ENCODE results near the gene EGFL6. TPM values are rescaled to one million over a fixed set of nuclear protein-coding genes. Genes with fewer than 3 reads are reported as not detected.

Gene EGFL6
- total RNA-seq, 2 donors from 2014 or later, result not detected

DNA sequence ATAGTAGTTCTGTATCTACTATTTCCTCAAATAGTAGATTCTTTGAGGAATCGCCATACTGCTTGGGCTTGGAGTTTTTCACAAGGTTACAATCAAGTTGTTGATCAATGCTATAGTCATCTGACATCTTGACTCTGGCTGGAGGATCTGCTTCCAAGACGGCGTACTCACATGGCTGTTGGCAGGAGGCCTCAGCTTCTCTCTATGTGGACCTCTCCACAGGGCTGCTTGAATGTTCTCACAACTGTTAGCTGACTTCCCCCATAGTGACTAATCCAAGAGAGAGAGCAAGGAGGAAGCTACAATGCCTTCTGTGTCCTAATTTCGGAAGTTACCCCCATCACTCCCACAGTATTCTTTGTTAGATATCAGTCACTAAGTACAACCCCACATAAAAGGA is 10.3 kb downstream of the EGFL6 start:
- H3K4me1 ChIP-seq (ENCODE audit: control insufficient read depth, insufficient read depth, low read length), result no peaks in the 10 kb centered on the region
- no peaks in the 10 kb centered on the region for H3K27me3 ChIP-seq (ENCODE audit: control insufficient read depth, insufficient read depth, low read length, poor library complexity, severe bottlenecking)
- no peak overlapping the region for H3K27ac ChIP-seq (ENCODE audit: low read depth, low read length)
- no peaks in the 10 kb centered on the region for H3K27me3 Mint-ChIP-seq (ENCODE audit: insufficient read depth)
- H3K4me3 Mint-ChIP-seq, result no peak overlapping the region
- no peak for DNase-seq
- H3K9me3 Mint-ChIP-seq, result peaks cover 53% of the 10 kb centered on the region
- no peaks in the 10 kb centered on the region for H3K4me1 Mint-ChIP-seq
- 95 to 100% methylated on average over 1 to 4 of the region's 4 CpGs for WGBS, 2 experiments (ENCODE audit: insufficient coverage in 1 of 2, insufficient read length in 1 of 2)
- H3K9me3 ChIP-seq (ENCODE audit: control insufficient read depth, low read length), result no peaks in the 10 kb centered on the region
- H3K27ac Mint-ChIP-seq, result no peak overlapping the region
- H3K36me3 Mint-ChIP-seq (ENCODE audit: low read depth), result no peaks in the 10 kb centered on the region
- no peaks in the 10 kb centered on the region for H3K36me3 ChIP-seq (ENCODE audit: control insufficient read depth, insufficient read depth, low read length)
- TF ChIP-seq, protein P1, sequence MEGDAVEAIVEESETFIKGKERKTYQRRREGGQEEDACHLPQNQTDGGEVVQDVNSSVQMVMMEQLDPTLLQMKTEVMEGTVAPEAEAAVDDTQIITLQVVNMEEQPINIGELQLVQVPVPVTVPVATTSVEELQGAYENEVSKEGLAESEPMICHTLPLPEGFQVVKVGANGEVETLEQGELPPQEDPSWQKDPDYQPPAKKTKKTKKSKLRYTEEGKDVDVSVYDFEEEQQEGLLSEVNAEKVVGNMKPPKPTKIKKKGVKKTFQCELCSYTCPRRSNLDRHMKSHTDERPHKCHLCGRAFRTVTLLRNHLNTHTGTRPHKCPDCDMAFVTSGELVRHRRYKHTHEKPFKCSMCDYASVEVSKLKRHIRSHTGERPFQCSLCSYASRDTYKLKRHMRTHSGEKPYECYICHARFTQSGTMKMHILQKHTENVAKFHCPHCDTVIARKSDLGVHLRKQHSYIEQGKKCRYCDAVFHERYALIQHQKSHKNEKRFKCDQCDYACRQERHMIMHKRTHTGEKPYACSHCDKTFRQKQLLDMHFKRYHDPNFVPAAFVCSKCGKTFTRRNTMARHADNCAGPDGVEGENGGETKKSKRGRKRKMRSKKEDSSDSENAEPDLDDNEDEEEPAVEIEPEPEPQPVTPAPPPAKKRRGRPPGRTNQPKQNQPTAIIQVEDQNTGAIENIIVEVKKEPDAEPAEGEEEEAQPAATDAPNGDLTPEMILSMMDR (conservative IDR thresholded peaks at IDR 0.05), result no peak
- no peak overlapping the region for H3K4me3 ChIP-seq (ENCODE audit: low read length)
- no peak overlapping the region for H3K9ac ChIP-seq (ENCODE audit: extremely low read depth, low read length, poor library complexity, severe bottlenecking)

DNA sequence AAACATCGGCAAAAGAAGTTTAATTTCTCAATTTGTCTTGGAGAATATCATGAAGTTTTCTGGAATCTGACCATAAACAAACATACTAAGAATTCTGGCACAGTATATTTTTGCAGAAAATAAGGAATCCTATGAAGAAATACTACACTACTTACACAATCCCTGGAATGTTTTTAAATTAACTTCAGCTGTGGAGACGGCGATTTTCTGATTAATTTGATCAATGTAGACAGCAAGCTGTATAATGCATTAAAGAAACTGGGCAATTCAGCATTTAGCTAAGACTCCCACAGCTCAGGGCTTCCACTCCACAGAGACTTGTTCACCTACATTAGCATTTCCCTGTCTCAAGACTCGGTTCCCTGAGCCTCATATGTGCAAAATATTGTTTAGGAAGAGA is 12.2 kb downstream of the EGFL6 start:
- Mint-ChIP-seq H3K27me3 (ENCODE audit: insufficient read depth) (no peaks in the 10 kb centered on the region), H3K27ac (no peak overlapping the region), H3K9me3 (peaks cover 52% of the 10 kb centered on the region), H3K4me1 (no peaks in the 10 kb centered on the region), H3K4me3 (no peak overlapping the region), H3K36me3 (ENCODE audit: low read depth) (no peaks in the 10 kb centered on the region)
- TF ChIP-seq, protein P1 (conservative IDR thresholded peaks at IDR 0.05), result no peak
- H3K4me1 ChIP-seq (ENCODE audit: control insufficient read depth, insufficient read depth, low read length), result no peaks in the 10 kb centered on the region
- no peak for DNase-seq
- no peaks in the 10 kb centered on the region for H3K27me3 ChIP-seq (ENCODE audit: control insufficient read depth, insufficient read depth, low read length, poor library complexity, severe bottlenecking)
- H3K9ac ChIP-seq (ENCODE audit: extremely low read depth, low read length, poor library complexity, severe bottlenecking), result no peak overlapping the region
- no peaks in the 10 kb centered on the region for H3K9me3 ChIP-seq (ENCODE audit: control insufficient read depth, low read length)
- H3K36me3 ChIP-seq (ENCODE audit: control insufficient read depth, insufficient read depth, low read length), result no peaks in the 10 kb centered on the region
- H3K4me3 ChIP-seq (ENCODE audit: low read length), result no peak overlapping the region
- no peak overlapping the region for H3K27ac ChIP-seq (ENCODE audit: low read depth, low read length)
- WGBS, 2 experiments (ENCODE audit: insufficient coverage in 1 of 2, insufficient read length in 1 of 2), result 85% methylated on average over 3 of the region's 4 CpGs; no CpG with 5 or more reads in 1 of the 2 experiments

DNA sequence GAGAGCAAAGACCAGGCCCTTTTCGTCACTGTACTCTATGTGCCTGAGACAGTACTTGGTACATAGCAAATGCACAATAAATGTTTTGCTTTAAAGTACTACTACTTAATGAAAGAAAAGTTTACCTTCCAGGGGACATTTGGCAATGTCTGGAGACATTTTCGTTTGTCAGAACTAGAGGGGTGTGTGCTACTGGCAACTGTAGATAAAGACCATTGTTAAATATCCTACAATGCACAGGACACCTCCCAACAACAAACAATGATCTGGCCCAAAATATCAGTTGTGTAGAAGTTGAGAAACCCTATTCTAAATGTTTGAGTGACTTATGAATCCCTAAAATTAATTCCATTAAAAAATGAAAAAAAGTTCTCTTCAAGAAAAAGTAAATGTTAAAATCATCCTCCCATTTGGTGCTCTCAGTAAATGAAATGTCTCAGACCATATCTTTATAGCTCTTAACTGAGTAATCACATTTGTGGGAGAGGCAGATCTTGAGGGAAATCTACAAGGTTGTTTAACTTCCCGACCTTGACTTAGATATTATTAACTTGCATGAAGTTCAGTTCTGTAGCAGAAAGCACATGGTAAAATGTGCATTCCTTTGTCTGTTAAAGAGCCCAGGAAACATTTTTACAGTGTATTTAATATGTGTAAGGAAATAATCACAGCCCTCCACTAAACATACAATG is 18.5 kb downstream of the EGFL6 start:
- TF ChIP-seq, protein P1 (conservative IDR thresholded peaks at IDR 0.05), result no peak
- Histone ChIP-seq H3K4me1 (ENCODE audit: control insufficient read depth, insufficient read depth, low read length) (no peaks in the 10 kb centered on the region), H3K9ac (ENCODE audit: extremely low read depth, low read length, poor library complexity, severe bottlenecking) (no peak overlapping the region), H3K27ac (ENCODE audit: low read depth, low read length) (no peak overlapping the region), H3K36me3 (ENCODE audit: control insufficient read depth, insufficient read depth, low read length) (no peaks in the 10 kb centered on the region), H3K9me3 (ENCODE audit: control insufficient read depth, low read length) (no peaks in the 10 kb centered on the region), H3K27me3 (ENCODE audit: control insufficient read depth, insufficient read depth, low read length, poor library complexity, severe bottlenecking) (no peaks in the 10 kb centered on the region), H3K4me3 (ENCODE audit: low read length) (no peak overlapping the region)
- Mint-ChIP-seq H3K36me3 (ENCODE audit: low read depth) (no peaks in the 10 kb centered on the region), H3K27ac (no peak overlapping the region), H3K4me3 (no peak overlapping the region), H3K27me3 (ENCODE audit: insufficient read depth) (no peaks in the 10 kb centered on the region), H3K9me3 (peaks cover 44% of the 10 kb centered on the region), H3K4me1 (no peaks in the 10 kb centered on the region)
- DNase-seq, result no peak
- whole genome bisulfite sequencing, 2 experiments (ENCODE audit: insufficient coverage in 1 of 2, insufficient read length in 1 of 2), result 93% methylated on average over 3 of the region's 3 CpGs; no CpG with 5 or more reads in 1 of the 2 experiments

All from endodermal cell (in vitro differentiated cells).